Breast epithelium (tissue), 4 donors: ENCODE results near the gene ANKS3. TPM values are rescaled to one million over a fixed set of nuclear protein-coding genes. Genes with fewer than 3 reads are reported as not detected.

Experiments used
- DNase-seq, 2 donors: peaks; one replicate each; pipeline ENCODE4 v3.0.0-alpha.2; 2019; ENCODE audit warnings: low spot score in 2 of 2
- H3K27ac ChIP-seq, 2 donors: fragments of 200-600 bp; sonication (generic) in 1 of 2; one replicate each; pipeline ENCODE4 v1.5.1; 2016 to 2019; ENCODE audit warnings: mild to moderate bottlenecking in 1 of 2
- H3K27me3 ChIP-seq, 2 donors: fragments of 200-600 bp; sonication (generic) in 1 of 2; one replicate each; pipeline versions ENCODE4 v1.5.1 to v1.6.0; 2017 to 2019; ENCODE audit warnings: control low read depth in 1 of 2, mild to moderate bottlenecking in 1 of 2
- H3K36me3 ChIP-seq: fragments of 200-600 bp; one replicate; pipeline ENCODE4 v1.5.1; 2019
- H3K4me1 ChIP-seq, 2 donors: fragments of 200-600 bp; sonication (generic); one replicate each; pipeline ENCODE4 v1.5.1; 2016 to 2019; ENCODE audit warnings: control low read depth in 1 of 2
- H3K4me3 ChIP-seq, 3 donors: fragments of 200-600 bp; sonication (generic); 1 replicate in 2 of 3; 2 replicates in 1 of 3; pipeline ENCODE4 v1.5.1; 2016 to 2019; ENCODE audit warnings: mild to moderate bottlenecking in 3 of 3, moderate library complexity in 2 of 3
- H3K9me3 ChIP-seq, 2 donors: fragments of 200-600 bp; sonication (generic) in 1 of 2; one replicate each; pipeline ENCODE4 v1.5.1; 2016 to 2019; ENCODE audit warnings: control low read depth in 1 of 2
- POLR2A ChIP-seq: fragments of 450-650 bp; IDR thresholded peaks from one replicate; pipeline ENCODE4 v1.6.1; 2016; ENCODE audit warnings: antibody characterized with exemption, mild to moderate bottlenecking, moderate library complexity
- POLR2AphosphoS5 ChIP-seq, 3 donors: sonication (generic); formaldehyde crosslinking; IDR thresholded peaks; one replicate each; pipeline ENCODE4 v1.6.1; 2017; ENCODE audit warnings: antibody characterized with exemption in 3 of 3
- intact Hi-C: fragments of 100-400 bp; cut with DNase I; formaldehyde crosslinking; loops from one replicate; pipeline ENCODE4 v1.15.1; 2023; ENCODE audit warnings: low total_unique reads
- total RNA-seq, 3 donors: library from RNA; depleted of rRNA; stranded (reverse); fragments of >200 nt; gene quantifications; one replicate each; pipeline ENCODE4 v1.1.0, GENCODE V29; 2016
- TF ChIP-seq, protein P1 (sequence below), 3 donors: fragments of 450-650 bp; IDR thresholded peaks; one replicate each; pipeline ENCODE4 v1.5.1; 2016 to 2017; ENCODE audit warnings: antibody characterized with exemption in 3 of 3, mild to moderate bottlenecking in 3 of 3, moderate library complexity in 3 of 3

The ANKS3 gene
- total RNA-seq, 3 donors from 2014 or later: 12.6 to 33.1 (median 23.6) TPM

DNA sequence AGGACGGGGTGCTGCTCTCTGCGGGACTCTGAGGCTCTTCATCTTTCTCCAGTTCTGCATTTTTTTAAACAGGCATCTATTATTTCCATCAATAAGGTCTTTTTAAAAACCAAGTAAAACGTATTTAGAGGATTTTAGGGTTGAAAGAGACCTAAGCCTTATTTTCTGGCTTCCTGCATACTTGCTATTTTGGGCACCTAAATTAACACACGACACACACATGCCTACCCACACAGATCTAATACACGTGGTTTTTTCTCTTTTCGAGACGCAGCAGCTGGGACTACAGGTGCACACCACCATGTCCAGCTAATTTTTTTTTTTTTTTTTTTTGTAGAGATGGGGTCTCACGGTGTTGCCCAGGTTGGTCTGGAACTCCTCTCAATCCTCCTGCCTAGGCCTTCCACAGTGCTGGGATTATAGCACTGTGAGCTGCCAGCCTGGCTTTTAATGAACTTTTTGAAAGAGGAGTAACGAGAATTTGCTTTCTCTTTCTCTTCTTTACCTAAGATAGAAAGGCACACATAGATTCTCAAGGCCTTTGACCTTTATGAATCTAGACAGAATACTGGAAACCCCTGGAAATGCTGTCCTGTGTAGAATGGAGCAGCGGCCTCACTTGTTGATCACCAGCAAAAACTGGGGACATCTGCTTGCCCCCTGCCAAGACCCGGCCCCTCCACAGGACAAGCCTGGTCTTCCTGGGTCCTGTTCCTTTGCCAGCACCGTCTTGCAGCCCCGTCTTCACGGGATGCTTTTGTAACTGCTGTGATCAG lies 14.0 kb upstream of the ANKS3 start:
- TF ChIP-seq POLR2A (no peak), POLR2AphosphoS5 (IDR thresholded peaks at IDR 0.05) (no peak)
- TF ChIP-seq, protein P1, sequence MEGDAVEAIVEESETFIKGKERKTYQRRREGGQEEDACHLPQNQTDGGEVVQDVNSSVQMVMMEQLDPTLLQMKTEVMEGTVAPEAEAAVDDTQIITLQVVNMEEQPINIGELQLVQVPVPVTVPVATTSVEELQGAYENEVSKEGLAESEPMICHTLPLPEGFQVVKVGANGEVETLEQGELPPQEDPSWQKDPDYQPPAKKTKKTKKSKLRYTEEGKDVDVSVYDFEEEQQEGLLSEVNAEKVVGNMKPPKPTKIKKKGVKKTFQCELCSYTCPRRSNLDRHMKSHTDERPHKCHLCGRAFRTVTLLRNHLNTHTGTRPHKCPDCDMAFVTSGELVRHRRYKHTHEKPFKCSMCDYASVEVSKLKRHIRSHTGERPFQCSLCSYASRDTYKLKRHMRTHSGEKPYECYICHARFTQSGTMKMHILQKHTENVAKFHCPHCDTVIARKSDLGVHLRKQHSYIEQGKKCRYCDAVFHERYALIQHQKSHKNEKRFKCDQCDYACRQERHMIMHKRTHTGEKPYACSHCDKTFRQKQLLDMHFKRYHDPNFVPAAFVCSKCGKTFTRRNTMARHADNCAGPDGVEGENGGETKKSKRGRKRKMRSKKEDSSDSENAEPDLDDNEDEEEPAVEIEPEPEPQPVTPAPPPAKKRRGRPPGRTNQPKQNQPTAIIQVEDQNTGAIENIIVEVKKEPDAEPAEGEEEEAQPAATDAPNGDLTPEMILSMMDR (IDR thresholded peaks at IDR 0.05): no peak
- no peaks in the 10 kb centered on the region for H3K27me3 ChIP-seq
- no peak overlapping the region for H3K4me3 ChIP-seq
- no peaks in the 10 kb centered on the region for H3K4me1 ChIP-seq
- no peak overlapping the region for H3K27ac ChIP-seq
- peaks cover 11% of the 10 kb centered on the region for H3K36me3 ChIP-seq
- no peak for DNase-seq
- intact Hi-C loops: no loop called here
- H3K9me3 ChIP-seq: no peaks in the 10 kb centered on the region

DNA sequence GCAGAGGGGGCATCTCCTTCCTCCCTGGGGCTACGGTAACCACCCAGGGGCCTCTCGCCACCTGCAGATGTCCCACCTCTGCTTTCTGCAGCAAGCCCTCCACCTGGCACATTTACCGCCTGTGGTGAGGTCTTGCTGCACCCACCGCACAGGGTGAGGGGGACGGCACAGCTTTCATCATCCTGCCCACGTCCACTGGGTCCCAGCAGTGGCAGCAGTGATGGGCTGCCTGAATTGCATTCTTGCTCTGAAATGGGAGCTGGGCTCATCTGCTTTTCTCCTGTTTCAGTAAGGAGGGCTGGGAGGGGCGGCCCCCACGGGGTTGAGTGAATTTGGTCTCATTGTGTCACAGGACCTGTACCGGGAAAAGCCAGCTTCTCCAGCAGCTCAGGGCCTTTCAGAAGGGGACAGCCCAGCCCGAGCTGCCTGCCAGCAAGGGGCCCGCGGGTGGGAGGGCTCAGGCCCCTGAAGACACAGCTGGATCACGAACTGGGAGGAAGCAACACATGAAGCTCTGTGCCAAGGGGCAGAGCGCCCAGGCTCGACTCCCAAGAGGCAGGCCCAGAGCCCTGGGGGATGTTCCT lies 13.0 kb upstream of the ANKS3 start:
- Histone ChIP-seq H3K4me1 (no peaks in the 10 kb centered on the region), H3K36me3 (peaks cover 2% of the 10 kb centered on the region), H3K9me3 (no peaks in the 10 kb centered on the region), H3K4me3 (no peak overlapping the region), H3K27me3 (no peaks in the 10 kb centered on the region), H3K27ac (no peak overlapping the region)
- DNase-seq: no peak
- intact Hi-C loops: no loop called here
- TF ChIP-seq POLR2AphosphoS5 (IDR thresholded peaks at IDR 0.05): no peak
- TF ChIP-seq, protein P1 (IDR thresholded peaks at IDR 0.05): no peak
- no peak for TF ChIP-seq POLR2A

DNA sequence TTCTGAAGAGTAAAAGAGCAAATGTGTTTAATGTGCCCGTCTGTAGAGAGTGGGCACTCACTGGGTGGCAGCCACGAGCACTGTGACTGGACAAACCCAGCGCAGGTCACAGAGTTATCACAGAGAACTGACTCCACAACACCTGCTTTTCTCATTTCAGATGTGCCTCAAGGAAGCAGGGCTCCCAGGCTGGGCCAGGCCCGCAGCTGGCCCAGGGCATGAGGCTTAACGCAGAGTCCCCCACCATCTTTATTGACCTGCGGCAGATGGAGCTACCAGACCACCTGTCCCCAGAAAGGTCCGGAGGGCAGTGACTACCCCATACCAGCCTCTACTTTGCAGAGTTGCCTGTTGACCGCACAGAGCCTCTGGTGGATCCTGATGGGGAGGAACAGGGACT lies 12.1 kb upstream of the ANKS3 start:
- intact Hi-C loops: no loop called here
- H3K4me3 ChIP-seq: no peak overlapping the region
- H3K9me3 ChIP-seq: no peaks in the 10 kb centered on the region
- no peak for TF ChIP-seq POLR2AphosphoS5 (IDR thresholded peaks at IDR 0.05)
- TF ChIP-seq POLR2A: no peak
- H3K36me3 ChIP-seq: no peaks in the 10 kb centered on the region
- H3K27me3 ChIP-seq: no peaks in the 10 kb centered on the region
- no peak for DNase-seq
- H3K27ac ChIP-seq: no peak overlapping the region
- H3K4me1 ChIP-seq: no peaks in the 10 kb centered on the region

DNA sequence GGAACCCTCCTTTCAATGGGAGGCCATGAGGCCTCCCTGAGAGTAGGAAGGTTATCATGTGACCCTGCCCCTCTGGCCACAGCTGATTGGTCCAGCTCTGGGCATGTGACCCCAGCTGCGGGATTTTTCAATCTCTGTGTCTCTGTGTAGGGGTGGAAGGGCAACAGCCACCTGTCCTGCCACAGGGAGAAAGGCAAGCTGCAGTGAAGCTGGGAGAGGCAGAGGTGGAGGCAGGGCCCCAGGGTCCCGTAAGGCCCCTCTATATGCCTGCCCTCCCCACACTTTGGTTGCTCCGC lies 11.2 kb upstream of the ANKS3 start:
- Histone ChIP-seq H3K4me3 (no peak overlapping the region), H3K9me3 (no peaks in the 10 kb centered on the region), H3K27ac (no peak overlapping the region), H3K27me3 (no peaks in the 10 kb centered on the region), H3K4me1 (no peaks in the 10 kb centered on the region), H3K36me3 (no peaks in the 10 kb centered on the region)
- TF ChIP-seq POLR2A: no peak
- TF ChIP-seq POLR2AphosphoS5 (IDR thresholded peaks at IDR 0.05): no peak
- no peak for DNase-seq
- intact Hi-C loops: no loop called here

DNA sequence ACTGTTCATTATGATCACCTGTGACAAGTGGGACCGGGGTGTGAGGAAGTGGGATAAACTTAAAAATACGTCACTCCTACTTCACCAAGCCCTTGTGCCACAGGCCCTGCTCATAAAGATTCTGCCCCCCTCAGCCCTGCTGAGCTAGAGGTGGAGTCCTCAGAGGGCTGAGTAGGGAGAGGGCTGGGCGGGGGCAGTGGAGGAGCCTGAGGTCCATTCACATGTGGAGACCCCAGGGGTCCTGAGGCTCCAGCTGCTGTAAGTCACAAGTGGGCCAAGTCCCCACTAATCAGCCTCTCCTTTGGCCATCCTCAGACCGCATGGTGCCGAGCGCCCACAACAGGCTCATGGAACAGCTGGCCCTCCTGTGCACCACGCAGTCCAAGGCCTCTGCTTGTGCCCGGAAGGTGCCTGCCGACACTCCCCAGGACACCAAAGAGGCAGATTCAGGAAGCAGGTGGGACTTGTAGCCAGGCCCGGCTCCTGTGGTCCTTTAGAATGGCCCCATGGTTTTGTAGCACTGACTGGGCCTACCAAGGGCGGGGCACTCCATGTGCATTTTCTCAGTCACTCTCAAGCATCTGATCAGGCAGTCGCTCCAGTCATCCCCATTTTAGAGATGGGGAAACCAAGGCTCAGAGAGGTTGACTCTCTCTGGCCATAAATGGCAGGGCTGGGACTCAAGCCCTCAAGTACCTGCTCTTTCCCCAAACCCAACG lies 10.6 kb upstream of the ANKS3 start:
- intact Hi-C loops: no loop called here
- Histone ChIP-seq H3K4me1 (no peaks in the 10 kb centered on the region), H3K4me3 (no peak overlapping the region), H3K9me3 (no peaks in the 10 kb centered on the region), H3K27ac (no peak overlapping the region), H3K27me3 (no peaks in the 10 kb centered on the region), H3K36me3 (no peaks in the 10 kb centered on the region)
- TF ChIP-seq, protein P1 (IDR thresholded peaks at IDR 0.05): no peak
- TF ChIP-seq POLR2A (no peak), POLR2AphosphoS5 (IDR thresholded peaks at IDR 0.05) (no peak)
- no peak for DNase-seq
